Measurements from ENCODE around the gene FZD2.

FZD2 gene

DNA sequence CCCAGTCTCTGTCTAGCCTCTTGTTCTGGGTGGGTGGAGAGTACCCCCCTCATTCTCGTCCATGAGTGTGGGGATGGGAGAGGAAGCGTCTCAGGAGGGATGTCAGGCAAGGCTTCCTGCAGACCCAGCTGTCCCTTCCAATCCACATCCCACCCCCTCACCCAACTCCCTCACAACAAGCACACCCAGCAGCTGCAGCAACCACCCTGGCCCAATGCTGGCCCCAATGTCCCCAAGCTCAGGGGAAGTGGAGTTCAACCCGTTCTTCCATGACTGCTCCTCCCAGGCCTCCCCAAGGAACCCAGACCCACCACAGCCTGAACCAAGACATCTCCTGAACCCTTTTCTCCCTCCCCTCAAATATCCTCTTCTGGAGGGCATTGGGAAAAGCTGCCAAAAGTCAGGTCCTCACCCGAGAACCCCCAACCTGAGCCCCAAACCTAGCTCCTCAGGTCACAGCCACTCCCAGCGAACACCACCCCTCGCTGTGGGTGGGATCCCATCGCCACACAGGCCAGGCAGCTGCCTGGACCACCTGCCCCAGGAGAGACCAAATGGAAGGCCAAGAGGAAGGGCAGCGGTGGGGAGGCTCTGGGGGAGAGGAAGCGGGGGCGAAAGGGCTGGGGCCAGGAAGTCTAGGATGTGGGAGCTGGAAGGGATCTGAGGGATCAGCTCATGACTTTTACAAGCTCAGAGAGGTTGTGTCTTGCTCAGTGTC lies 47.6 kb downstream of the FZD2 start:
- peaks cover 45 to 97% (median 87%) of the 10 kb centered on the region in 10 experiments for H3K4me1 ChIP-seq
- peak overlapping the region in 2 of 10 experiments; percentile 13 to 22; a peak in 2 of 20 replicates for H3K4me3 ChIP-seq
- no peak for TF ChIP-seq Cebpa-rat (IDR thresholded peaks at IDR 0.05)
- peak overlapping the region in 5 of 11 experiments; percentile 19 to 56 (median 47); a peak in 9 of 22 replicates for H3K9ac ChIP-seq
- no peaks in the 10 kb centered on the region for H4K20me1 ChIP-seq
- H3K4me2 ChIP-seq, result peak overlapping the region; percentile 60 to 96 (median 86)
- H3K9me3 ChIP-seq (replicated peaks in 1 of 11), result peaks cover 0 to 9% (median 6%) of the 10 kb centered on the region in 11 experiments; a peak in 8 of 22 replicates
- no peaks in the 10 kb centered on the region for H3K36me3 ChIP-seq
- H3K27me3 ChIP-seq, result peaks cover 0 to 6% (median 0%) of the 10 kb centered on the region in 11 experiments; a peak in 2 of 22 replicates
- peak overlapping the region in 7 of 11 experiments; percentile 31 to 78 (median 61); a peak in 14 of 22 replicates for H3K27ac ChIP-seq

DNA sequence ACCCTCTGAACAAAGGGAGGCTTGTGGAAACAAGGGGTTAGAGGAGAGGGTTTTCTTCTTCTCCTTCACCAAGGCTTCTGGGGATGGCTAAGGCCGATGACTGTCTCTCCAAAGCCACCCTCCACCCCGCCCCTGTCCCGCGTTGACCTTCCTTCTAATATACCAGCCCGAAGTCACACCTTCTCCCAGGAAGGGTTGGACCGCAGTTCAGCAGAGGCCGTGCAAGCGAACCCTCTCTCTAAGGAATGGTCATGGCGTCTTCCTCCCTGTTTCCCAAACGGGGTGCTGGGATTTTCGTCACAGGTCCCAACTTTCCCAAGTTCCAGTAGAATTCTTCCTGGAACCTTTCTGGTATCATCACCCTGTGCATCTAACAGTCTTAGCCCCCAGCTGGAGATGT lies 49.4 kb downstream of the FZD2 start:
- no peak for TF ChIP-seq Cebpa-rat (IDR thresholded peaks at IDR 0.05)
- H3K9ac ChIP-seq, result no peak overlapping the region

DNA sequence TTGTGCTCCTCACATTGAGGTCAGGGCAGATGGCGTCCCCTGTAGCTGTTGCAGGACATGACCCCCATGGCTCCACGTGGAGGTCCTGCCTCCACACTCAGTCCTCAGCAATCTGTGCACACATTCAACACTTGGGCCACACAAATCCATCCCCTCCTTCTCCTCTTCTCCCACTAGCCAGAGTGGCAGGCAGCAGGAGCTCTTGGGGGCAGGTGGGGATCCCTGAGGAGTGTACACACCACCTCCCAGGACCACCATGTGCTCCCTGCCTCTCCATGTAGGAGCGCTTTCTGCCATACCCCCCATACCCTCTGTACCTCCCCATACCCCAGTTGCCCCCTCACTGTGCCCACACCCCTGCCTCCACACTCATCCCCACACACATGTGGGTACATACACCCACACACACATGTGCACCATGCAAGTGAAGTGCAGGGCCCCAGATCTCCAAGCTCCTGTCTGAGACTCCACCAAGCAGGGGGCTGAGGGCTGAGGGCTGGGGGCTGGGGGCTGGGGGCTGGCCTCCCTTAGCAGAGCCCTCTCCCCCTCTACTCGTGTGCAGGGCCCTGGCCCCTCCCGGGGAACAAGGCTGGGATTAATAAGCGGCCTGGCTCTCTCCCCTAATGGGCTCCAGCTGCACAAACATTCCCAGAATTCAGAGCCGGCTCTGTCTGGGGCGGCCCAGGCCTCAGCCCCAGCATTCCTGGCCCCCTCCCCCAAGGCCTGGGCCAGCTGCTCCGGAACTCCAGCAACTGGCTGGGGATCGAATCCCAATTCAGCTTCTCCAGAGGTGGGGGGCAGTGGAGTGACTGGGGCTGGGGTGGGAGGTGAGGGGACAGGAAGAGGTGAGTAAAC lies 50.8 kb downstream of the FZD2 start:
- Histone ChIP-seq H3K4me3 (no peak overlapping the region), H3K4me1 (peaks cover 53 to 89% (median 77%) of the 10 kb centered on the region in 10 experiments), H3K27ac (peak overlapping the region in 2 of 11 experiments; percentile 22 to 52; a peak in 3 of 22 replicates), H3K36me3 (no peaks in the 10 kb centered on the region), H3K9me3 (replicated peaks in 1 of 11) (peaks cover 0 to 9% (median 6%) of the 10 kb centered on the region in 11 experiments; a peak in 8 of 22 replicates), H3K27me3 (no peaks in the 10 kb centered on the region), H4K20me1 (no peaks in the 10 kb centered on the region), H3K4me2 (peak overlapping the region in 5 of 11 experiments; percentile 11 to 85 (median 15); a peak in 5 of 22 replicates), H3K9ac (no peak overlapping the region)
- no peak for TF ChIP-seq Cebpa-rat (IDR thresholded peaks at IDR 0.05)

More for the DNA sequence above, 49.4 kb downstream of the FZD2 start:
- Histone ChIP-seq H4K20me1 (no peaks in the 10 kb centered on the region), H3K9me3 (replicated peaks in 1 of 11) (peaks cover 0 to 9% (median 6%) of the 10 kb centered on the region in 11 experiments; a peak in 8 of 22 replicates), H3K4me1 (peaks cover 60 to 97% (median 87%) of the 10 kb centered on the region in 10 experiments), H3K4me2 (peak overlapping the region in 10 of 11 experiments; percentile 63 to 96 (median 88); a peak in 18 of 22 replicates), H3K36me3 (no peaks in the 10 kb centered on the region), H3K4me3 (no peak overlapping the region), H3K27me3 (peaks cover 0 to 4% (median 0%) of the 10 kb centered on the region in 11 experiments; a peak in 2 of 22 replicates), H3K27ac (peak overlapping the region in 6 of 11 experiments; percentile 6 to 78 (median 48); a peak in 6 of 22 replicates)

DNA sequence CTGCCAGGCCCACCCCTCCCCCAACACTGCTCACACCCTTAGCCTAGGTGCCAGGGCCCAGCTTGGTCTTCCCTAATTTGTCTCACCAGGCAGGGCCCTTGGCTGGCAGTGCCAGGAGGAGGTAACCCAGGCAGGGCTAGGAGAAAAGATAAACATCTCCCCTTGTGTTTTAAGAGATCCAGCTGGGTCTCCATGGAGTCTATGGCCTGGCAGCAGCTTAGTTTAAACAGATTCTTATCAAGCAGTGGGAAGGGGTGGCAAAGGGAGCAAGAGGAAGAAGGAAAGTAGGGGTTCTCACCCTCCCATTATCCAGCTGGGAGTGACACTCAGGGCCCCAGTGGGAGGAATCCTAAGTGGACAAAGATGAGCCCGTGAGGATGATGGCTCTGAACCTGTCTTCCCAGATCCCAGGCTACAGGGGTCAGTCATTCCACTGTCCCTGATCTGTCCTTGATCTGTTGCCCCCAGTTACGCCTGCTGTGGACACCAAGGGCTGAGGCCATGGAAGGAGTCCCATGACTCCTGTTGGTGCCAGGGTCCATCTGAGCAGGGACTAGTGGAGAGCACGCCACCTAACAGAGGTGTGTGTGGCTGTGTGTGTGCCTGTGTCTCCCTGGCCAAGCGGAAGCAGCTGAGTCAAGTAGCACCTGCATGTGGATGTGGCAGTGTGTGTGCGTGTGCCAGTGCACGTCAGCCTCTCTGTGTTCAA lies 51.6 kb downstream of the FZD2 start:
- Histone ChIP-seq H3K27me3 (no peaks in the 10 kb centered on the region), H3K4me1 (peaks cover 53 to 82% (median 72%) of the 10 kb centered on the region in 10 experiments), H3K27ac (peak overlapping the region in 9 of 11 experiments; percentile 8 to 75 (median 61); a peak in 13 of 22 replicates), H3K36me3 (no peaks in the 10 kb centered on the region), H3K9ac (peak overlapping the region in 3 of 11 experiments; percentile 4 to 23 (median 9); a peak in 3 of 22 replicates), H3K9me3 (replicated peaks in 1 of 11) (peaks cover 0 to 9% (median 6%) of the 10 kb centered on the region in 11 experiments; a peak in 8 of 22 replicates), H3K4me3 (no peak overlapping the region), H4K20me1 (no peaks in the 10 kb centered on the region), H3K4me2 (peak overlapping the region; percentile 52 to 85 (median 72))
- TF ChIP-seq Cebpa-rat (IDR thresholded peaks at IDR 0.05), result no peak

DNA sequence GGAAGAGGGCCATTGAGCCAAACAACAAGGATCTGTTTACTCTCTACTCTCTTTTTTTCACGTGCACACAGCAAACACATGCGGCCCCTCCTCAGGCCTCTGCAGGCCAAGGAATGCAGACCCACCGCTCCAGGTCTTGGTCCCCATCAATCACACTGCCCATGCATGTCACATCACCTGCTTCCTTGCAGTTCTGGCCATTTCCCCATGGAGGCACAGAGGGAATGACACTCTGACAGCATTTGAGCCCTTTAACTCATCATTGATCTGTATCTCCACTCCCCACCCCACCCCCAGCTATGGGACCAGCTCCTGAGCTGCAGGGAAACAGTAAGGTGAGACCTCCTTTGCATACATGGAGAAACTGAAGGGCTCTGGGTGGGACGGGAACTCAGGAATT lies 53.0 kb downstream of the FZD2 start:
- no peaks in the 10 kb centered on the region for H3K36me3 ChIP-seq
- no peaks in the 10 kb centered on the region for H4K20me1 ChIP-seq
- H3K4me3 ChIP-seq, result no peak overlapping the region
- peaks cover 45 to 78% (median 67%) of the 10 kb centered on the region in 10 experiments for H3K4me1 ChIP-seq
- H3K27me3 ChIP-seq, result no peaks in the 10 kb centered on the region
- H3K4me2 ChIP-seq, result peak overlapping the region; percentile 52 to 85 (median 72)
- peak overlapping the region in 8 of 11 experiments; percentile 5 to 75 (median 61); a peak in 16 of 22 replicates for H3K27ac ChIP-seq
- H3K9me3 ChIP-seq (replicated peaks in 1 of 11), result peaks cover 0 to 9% (median 6%) of the 10 kb centered on the region in 11 experiments; a peak in 8 of 22 replicates
- peak overlapping the region in 4 of 11 experiments; percentile 4 to 58 (median 30); a peak in 5 of 22 replicates for H3K9ac ChIP-seq
- TF ChIP-seq Cebpa-rat (IDR thresholded peaks at IDR 0.05), result no peak

Measured in BLaER1 treated with 17β-estradiol and CSF1 and Interleukin-3, amounts not matched to agents 10 nM and 100 nM (cell line).